Smooth muscle cell (in vitro differentiated cells): ENCODE measurements around the gene CALML4. TPM values are rescaled to one million over a fixed set of nuclear protein-coding genes. Genes with fewer than 3 reads are reported as not detected.

Experiments used
- DNase-seq: peaks from one replicate; lab custom pipeline; 2025; ENCODE audit not compliant: unreplicated experiment; lab: John Stamatoyannopoulos, UW
- H2AFZ ChIP-seq: fragments of 200-600 bp; sonication (generic); 2 replicates; pipeline ENCODE4 v1.6.0; 2016; ENCODE audit warnings: antibody characterized with exemption, low read depth, mild to moderate bottlenecking
- H3F3A ChIP-seq: fragments of 200-600 bp; sonication (generic); 2 replicates; pipeline ENCODE4 v1.6.0; 2017; ENCODE audit warnings: antibody characterized with exemption, low read depth
- H3K27ac ChIP-seq: fragments of 200-600 bp; sonication (generic); 2 replicates; pipeline ENCODE4 v1.5.1; 2016; ENCODE audit warnings: low read depth, mild to moderate bottlenecking
- H3K27me3 ChIP-seq: fragments of 200-600 bp; sonication (generic); 2 replicates; pipeline ENCODE4 v1.6.1; 2016; ENCODE audit warnings: low read depth, mild to moderate bottlenecking
- H3K36me3 ChIP-seq: fragments of 200-600 bp; sonication (generic); 2 replicates; pipeline ENCODE4 v1.5.1; 2016; ENCODE audit warnings: low read depth
- H3K4me1 ChIP-seq: fragments of 200-600 bp; sonication (generic); 2 replicates; pipeline ENCODE4 v1.5.1; 2016; ENCODE audit warnings: low read depth
- H3K4me2 ChIP-seq: fragments of 200-600 bp; sonication (generic); 2 replicates; pipeline ENCODE4 v1.6.0; 2016; ENCODE audit warnings: mild to moderate bottlenecking
- H3K4me3 ChIP-seq: fragments of 200-600 bp; sonication (generic); 2 replicates; pipeline ENCODE4 v1.5.1; 2016; ENCODE audit warnings: mild to moderate bottlenecking
- H3K79me2 ChIP-seq: fragments of 200-600 bp; sonication (generic); 2 replicates; pipeline ENCODE4 v1.6.0; 2016; ENCODE audit warnings: low read depth, mild to moderate bottlenecking
- H3K9ac ChIP-seq: fragments of 200-600 bp; sonication (generic); 2 replicates; pipeline ENCODE4 v1.6.0; 2016; ENCODE audit warnings: low read depth
- H3K9me3 ChIP-seq: fragments of 200-600 bp; sonication (generic); replicated peaks from 2 replicates; pipeline ENCODE4 v1.5.1; 2016; ENCODE audit warnings: low read depth
- H4K20me1 ChIP-seq: fragments of 200-600 bp; sonication (generic); 2 replicates; pipeline ENCODE4 v1.6.0; 2016; ENCODE audit warnings: low read depth
- WGBS: methylation state at CpG from one replicate; pipeline ENCODE4 v1.1.7; 2016; ENCODE audit warnings: low lambda C conversion rate; 5-methylcytosine and 5-hydroxymethylcytosine counted together
- polyA plus RNA-seq: library from polyadenylated mRNA; unstranded; fragments of >200 nt; fragmentation: Nextera tagmentation; extraction: Ambion mirVana; gene quantifications from 2 replicates; pipeline ENCODE4 v1.2.1, GENCODE V29; 2016
- total RNA-seq: library from RNA; depleted of rRNA; stranded (reverse); fragments of >200 nt; gene quantifications from 2 replicates; pipeline ENCODE4 v1.2.3, GENCODE V29; 2014
- TF ChIP-seq, protein P1 (sequence below): fragments of 200-600 bp; sonication (generic); IDR thresholded peaks from 2 replicates; pipeline ENCODE4 v1.5.1; 2017; ENCODE audit warnings: borderline replicate concordance, mild to moderate bottlenecking, antibody characterized with exemption; ENCODE audit not compliant: insufficient read depth, poor library complexity, severe bottlenecking

Gene CALML4
- total and polyA plus RNA-seq, 2 experiments from 2014 or later, result 1.3 to 2.6 TPM

DNA sequence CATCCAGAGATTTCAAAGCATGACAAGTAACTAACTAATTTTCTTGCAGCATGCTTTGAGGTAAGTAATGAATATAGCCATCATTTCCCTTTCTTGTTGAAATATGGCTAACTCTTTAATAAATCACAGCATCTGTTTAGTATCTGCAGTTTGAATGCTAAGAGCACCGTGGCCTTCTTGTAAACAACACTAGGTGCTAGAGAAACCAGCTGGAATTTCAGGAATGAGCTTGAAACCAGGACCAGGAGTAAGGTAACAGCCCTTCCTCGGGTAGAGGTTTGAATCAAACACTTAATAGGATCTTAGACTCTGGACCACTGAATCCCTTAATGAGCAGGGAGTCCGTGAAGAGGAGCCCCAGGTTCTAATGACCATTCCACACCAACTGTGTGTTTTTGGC, 13.6 kb downstream of the CALML4 start:
- TF ChIP-seq, protein P1, sequence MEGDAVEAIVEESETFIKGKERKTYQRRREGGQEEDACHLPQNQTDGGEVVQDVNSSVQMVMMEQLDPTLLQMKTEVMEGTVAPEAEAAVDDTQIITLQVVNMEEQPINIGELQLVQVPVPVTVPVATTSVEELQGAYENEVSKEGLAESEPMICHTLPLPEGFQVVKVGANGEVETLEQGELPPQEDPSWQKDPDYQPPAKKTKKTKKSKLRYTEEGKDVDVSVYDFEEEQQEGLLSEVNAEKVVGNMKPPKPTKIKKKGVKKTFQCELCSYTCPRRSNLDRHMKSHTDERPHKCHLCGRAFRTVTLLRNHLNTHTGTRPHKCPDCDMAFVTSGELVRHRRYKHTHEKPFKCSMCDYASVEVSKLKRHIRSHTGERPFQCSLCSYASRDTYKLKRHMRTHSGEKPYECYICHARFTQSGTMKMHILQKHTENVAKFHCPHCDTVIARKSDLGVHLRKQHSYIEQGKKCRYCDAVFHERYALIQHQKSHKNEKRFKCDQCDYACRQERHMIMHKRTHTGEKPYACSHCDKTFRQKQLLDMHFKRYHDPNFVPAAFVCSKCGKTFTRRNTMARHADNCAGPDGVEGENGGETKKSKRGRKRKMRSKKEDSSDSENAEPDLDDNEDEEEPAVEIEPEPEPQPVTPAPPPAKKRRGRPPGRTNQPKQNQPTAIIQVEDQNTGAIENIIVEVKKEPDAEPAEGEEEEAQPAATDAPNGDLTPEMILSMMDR, result no peak
- Histone ChIP-seq H2AFZ (no peak overlapping the region), H3K4me2 (no peak overlapping the region), H3F3A (no peaks in the 10 kb centered on the region), H3K27me3 (no peaks in the 10 kb centered on the region), H3K9me3 (no peaks in the 10 kb centered on the region), H3K79me2 (no peaks in the 10 kb centered on the region), H3K4me3 (no peak overlapping the region), H3K4me1 (no peaks in the 10 kb centered on the region), H4K20me1 (no peaks in the 10 kb centered on the region), H3K27ac (no peak overlapping the region), H3K9ac (no peak overlapping the region), H3K36me3 (peaks cover 13% of the 10 kb centered on the region)
- no peak for DNase-seq
- 46% methylated on average over 3 of the region's 3 CpGs for WGBS

DNA sequence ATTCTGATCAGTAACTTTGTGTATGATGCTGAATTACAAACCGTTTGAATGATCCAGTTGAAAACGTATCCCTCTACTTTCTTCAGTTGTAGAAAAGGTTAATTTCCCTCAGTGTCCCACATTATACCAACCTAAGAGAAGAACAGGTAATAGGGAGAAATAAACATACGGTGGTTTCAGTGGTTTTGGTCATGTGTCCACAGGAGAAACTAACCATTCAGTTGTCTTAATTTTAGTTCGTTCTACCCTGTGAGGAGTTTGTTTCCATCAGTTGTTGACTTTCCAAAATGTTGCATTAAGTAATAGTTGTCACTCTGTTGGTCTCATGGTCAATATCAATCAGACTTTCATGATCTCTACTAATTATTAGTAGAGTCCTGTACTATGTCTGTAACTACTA, 15.1 kb downstream of the CALML4 start:
- no peak overlapping the region for H2AFZ ChIP-seq
- H3K9me3 ChIP-seq, result no peaks in the 10 kb centered on the region
- no peaks in the 10 kb centered on the region for H3K27me3 ChIP-seq
- no peaks in the 10 kb centered on the region for H3K4me1 ChIP-seq
- H3K27ac ChIP-seq, result no peak overlapping the region
- H4K20me1 ChIP-seq, result no peaks in the 10 kb centered on the region
- WGBS, result 98% methylated on average over 4 of the region's 4 CpGs
- TF ChIP-seq, protein P1, result no peak
- no peak overlapping the region for H3K4me3 ChIP-seq
- no peaks in the 10 kb centered on the region for H3K79me2 ChIP-seq
- H3K36me3 ChIP-seq, result peaks cover 13% of the 10 kb centered on the region
- DNase-seq, result no peak
- no peak overlapping the region for H3K4me2 ChIP-seq
- no peak overlapping the region for H3K9ac ChIP-seq
- no peaks in the 10 kb centered on the region for H3F3A ChIP-seq

DNA sequence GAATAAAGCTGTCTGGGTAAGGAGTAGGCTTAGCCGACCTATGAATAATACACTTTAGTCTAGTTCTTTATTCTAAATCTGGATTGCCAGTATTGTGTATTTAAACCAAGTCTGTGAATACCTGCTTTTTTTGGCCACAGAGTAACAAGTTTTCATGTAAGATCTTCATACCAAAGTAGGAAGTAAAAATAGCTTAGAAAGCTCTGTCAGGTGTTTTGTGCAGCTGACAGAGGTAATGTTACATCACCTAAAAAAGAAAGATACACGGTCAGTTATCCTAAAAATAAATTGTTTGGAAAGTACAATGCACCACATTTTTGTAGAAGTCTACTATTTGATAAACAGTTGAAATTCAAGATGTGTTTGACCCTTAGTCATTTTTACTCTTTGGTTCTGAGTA, 16.5 kb downstream of the CALML4 start:
- WGBS, result 98% methylated on average over 2 of the region's 2 CpGs
- Histone ChIP-seq H3K27ac (no peak overlapping the region), H3K4me1 (no peaks in the 10 kb centered on the region), H3F3A (no peaks in the 10 kb centered on the region), H3K79me2 (no peaks in the 10 kb centered on the region), H4K20me1 (no peaks in the 10 kb centered on the region), H3K9me3 (no peaks in the 10 kb centered on the region), H3K27me3 (no peaks in the 10 kb centered on the region), H3K9ac (no peak overlapping the region), H3K36me3 (peaks cover 13% of the 10 kb centered on the region), H3K4me2 (no peak overlapping the region), H3K4me3 (no peak overlapping the region), H2AFZ (no peak overlapping the region)
- no peak for DNase-seq
- TF ChIP-seq, protein P1, result no peak

DNA sequence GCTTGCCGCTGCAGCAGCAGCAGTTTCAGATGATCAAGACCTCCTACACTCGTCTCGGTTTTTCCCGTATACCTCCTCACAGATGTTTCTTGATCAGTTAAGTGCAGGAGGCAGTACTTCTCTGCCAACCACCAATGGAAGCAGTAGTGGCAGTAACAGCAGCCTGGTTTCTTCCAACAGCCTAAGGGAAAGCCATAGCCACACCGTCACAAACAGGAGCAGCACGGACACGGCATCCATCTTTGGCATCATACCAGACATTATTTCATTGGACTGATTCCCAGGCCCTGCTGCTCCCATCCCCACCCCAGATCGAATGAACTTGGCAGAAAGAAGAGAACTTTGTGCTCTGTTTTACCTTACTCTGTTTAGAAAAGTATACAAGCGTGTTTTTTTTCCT, 17.6 kb downstream of the CALML4 start:
- no peak for DNase-seq
- Histone ChIP-seq H2AFZ (no peak overlapping the region), H3K27me3 (no peaks in the 10 kb centered on the region), H3F3A (no peaks in the 10 kb centered on the region), H3K36me3 (peaks cover 13% of the 10 kb centered on the region), H4K20me1 (no peaks in the 10 kb centered on the region), H3K4me1 (no peaks in the 10 kb centered on the region), H3K9me3 (no peaks in the 10 kb centered on the region), H3K9ac (no peak overlapping the region), H3K79me2 (no peaks in the 10 kb centered on the region), H3K4me3 (no peak overlapping the region), H3K27ac (no peak overlapping the region), H3K4me2 (no peak overlapping the region)
- TF ChIP-seq, protein P1, result no peak
- 93% methylated on average over 9 of the region's 9 CpGs for whole genome bisulfite sequencing
